ENCODE measurements around the gene GIN1.
"Not testable (repeated sequence)": the region's sequence is repeated elsewhere in the genome, so short reads cannot be mapped to it uniquely, and the experiment has no call there.

The GIN1 gene, protein sequence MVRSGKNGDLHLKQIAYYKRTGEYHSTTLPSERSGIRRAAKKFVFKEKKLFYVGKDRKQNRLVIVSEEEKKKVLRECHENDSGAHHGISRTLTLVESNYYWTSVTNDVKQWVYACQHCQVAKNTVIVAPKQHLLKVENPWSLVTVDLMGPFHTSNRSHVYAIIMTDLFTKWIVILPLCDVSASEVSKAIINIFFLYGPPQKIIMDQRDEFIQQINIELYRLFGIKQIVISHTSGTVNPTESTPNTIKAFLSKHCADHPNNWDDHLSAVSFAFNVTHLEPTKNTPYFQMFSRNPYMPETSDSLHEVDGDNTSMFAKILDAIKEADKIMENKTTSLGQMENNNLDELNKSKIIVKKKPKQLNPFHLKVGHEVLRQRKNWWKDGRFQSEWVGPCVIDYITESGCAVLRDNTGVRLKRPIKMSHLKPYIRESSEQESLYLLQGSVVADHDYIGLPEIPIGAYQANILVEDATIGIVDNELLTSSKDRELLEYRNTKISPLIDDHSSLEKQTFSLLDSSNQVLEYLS

GRCh38 chr5:103119765-103120606 is at the start of gene GIN1, which contains the start of gene PPIP5K2:
Gene GIN1, minus strand, starts transcription at chr5:103120138. Its CDS starts 11,431 bp downstream, at chr5:103108707.
Gene PPIP5K2, plus strand, starts transcription at chr5:103120301. Its CDS starts 9,289 bp downstream, at chr5:103129590.
- peak; percentile 99 for DNase-seq

GRCh38 chr5:103166706-103167105 is 46.8 kb upstream of the GIN1 start:
- no peak for DNase-seq

DNA sequence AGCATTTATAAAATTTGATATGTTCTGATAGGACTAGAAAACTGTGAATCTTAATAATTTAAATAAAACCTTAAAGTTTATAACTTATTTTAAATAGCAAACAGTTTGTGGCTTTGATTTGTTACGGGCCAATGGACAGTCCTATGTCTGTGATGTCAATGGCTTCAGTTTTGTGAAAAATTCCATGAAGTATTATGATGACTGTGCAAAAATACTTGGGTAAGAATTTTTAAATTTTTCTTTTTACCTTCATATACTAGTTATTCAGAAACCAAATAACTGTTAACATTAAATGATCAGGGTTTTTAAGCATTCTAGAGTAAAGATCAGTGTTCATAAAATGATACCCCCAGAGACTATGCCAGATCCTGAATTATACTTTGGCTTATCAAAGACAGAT is 31.2 kb upstream of the GIN1 start:
- no peak for DNase-seq

- no peak for DNase-seq
Observed at GRCh38 chr5:103148213-103148612, 28.3 kb upstream of the GIN1 start.

- DNase-seq: no peak
Observed at GRCh38 chr5:103145196-103145595, 25.3 kb upstream of the GIN1 start.

DNA sequence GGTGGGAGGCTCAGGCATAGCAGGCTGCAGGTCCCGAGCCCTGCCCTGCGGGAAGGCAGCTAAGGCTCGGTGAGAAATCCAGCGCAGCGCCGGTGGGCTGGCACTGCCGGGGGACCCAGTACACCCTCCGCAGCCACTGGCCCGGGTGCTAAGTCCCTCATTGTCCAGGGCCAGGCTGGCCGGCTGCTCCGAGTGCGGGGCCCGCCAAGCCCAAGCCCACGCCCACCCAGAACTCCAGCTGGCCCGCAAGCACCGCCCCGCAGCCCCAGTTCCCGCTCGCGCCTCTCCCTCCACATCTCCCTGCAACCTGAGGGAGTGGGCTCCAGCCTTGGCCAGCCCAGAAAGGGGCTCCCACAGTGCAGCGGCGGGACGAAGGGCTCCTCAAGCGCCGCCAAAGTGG is 22.2 kb upstream of the GIN1 start:
- not testable (repeated sequence) for DNase-seq

DNA sequence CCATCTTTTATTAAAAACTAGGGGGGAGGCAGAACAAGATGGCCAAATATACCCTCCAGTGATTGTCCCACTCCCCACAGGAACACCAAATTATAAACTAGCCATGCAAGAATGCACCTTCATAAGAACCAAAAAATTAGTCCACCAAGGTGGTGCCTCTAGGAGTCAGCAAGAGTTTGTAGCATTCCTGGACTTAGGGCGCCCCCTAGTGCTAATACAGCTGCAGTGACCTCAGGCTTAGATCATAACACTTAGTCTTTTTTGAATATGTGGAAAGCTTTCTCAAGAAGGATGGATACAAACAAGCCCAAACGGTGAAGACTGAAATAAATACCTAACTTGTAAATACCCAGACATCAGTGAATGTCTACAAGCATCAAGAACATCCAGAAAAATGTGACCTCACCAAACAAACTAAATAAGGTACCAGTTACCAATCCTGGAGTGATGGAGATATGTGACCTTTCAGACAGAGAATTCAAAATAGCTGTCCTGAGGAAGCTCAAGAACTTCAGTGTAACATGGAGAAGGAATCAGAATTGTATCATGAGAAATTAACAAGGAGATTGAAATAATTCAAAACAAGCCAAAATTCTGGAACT is 19.4 kb upstream of the GIN1 start:
- peak; percentile 92 for DNase-seq

DNA sequence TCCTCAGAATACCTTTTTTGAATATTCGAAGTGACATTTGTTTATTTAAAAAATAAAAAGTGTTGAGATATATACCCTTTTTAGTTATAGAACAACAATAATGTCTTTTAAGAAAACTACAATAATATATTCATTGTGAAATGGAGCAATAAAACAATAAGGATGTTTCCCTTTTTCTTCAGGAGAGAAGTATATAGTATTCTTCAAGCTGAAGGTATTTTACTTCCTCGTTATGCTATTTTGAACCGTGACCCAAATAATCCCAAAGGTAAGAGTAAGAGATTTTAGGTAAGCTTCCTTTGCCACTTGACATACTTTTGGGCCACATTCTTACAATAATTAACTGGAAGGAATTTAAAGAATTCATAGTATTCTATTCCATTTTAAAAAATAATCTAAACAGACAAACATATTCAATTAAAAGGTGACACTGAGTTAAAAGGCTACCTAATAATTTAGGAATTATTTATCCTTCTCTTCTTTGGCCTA is 18.3 kb upstream of the GIN1 start:
- no peak for DNase-seq

DNA sequence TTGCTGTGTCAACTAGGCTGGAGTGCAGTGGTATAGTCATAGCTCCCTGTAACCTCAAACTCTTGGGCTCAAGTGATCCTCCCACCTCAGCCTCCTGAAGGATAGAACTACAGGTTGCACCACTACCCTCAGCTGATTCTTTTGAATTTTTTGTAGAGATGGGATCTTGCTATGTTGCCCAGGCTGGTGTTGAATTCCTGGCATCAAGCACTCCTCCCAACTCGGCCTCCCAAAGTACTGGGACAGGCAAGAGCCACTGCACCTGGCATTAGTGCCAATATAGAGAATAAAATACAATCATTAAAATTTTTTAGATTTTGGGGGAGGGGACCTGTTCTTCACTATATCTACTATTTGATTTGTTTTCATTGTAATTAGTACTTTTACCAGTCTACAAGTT is 15.5 kb upstream of the GIN1 start:
- no peak for DNase-seq

GRCh38 chr5:103133231-103133630 is 13.3 kb upstream of the GIN1 start:
- no peak for DNase-seq

GRCh38 chr5:103132684-103133083 is 12.7 kb upstream of the GIN1 start:
- no peak for DNase-seq

DNA sequence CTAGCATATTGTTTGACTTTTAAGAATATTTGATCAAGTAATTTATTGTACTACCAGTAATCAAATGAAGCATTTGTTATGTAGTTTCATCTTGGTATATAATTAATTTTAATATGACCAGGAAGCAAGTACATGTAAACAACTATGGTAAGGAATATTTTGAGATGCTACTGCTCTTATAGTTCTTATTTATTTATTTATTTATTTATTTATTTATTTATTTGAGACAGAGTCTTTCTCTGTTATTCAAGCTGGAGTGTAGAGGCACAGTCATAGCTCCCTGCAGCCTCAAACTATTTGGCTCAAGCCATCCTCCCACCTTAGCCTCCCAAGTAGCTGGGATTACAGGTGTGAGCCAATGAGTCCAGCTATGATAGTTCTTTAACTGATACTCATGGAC is 8.3 kb upstream of the GIN1 start:
- DNase-seq: no peak

- no peak for DNase-seq
Observed at GRCh38 chr5:103127292-103127817, 7.4 kb upstream of the GIN1 start.

- DNase-seq: no peak
Observed at GRCh38 chr5:103126557-103126956, 6.6 kb upstream of the GIN1 start.

GRCh38 chr5:103122242-103122641 is 2.3 kb upstream of the GIN1 start:
- no peak for DNase-seq

- DNase-seq: no peak
Observed at GRCh38 chr5:103120607-103121200, 766 bp upstream of the GIN1 start.

DNA sequence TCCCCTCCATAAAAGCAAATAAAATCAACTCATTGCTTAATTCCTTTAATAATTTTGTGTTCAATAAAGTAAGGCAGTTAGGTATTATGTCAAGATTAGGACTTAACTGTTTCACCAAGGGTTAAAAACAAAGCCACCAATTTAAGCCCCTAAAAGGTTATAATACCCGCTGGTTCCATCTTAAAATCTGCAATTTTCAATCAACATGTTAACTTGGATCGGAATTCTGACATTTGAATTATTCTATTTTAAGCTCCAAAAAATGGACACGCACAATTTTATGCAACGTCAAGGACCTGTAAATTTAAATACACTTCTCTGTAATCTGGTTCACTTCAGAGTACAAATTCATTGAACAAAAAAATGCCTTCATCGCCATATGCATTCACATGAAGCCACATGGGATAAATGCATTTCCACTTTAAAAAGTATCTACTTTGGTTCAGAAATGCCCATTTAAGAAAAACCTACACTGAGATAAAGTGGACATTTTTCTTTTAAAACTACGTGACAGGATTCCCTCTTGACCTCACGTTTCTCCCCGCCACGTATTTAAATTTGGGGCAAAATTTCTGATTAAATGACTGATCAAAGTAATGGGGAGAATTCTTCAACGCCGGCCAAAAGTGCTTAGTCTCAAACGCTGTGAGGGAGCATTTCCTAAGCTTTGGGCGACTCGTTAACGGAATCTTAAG is 721 bp downstream of the GIN1 start:
- DNase-seq: no peak

DNA sequence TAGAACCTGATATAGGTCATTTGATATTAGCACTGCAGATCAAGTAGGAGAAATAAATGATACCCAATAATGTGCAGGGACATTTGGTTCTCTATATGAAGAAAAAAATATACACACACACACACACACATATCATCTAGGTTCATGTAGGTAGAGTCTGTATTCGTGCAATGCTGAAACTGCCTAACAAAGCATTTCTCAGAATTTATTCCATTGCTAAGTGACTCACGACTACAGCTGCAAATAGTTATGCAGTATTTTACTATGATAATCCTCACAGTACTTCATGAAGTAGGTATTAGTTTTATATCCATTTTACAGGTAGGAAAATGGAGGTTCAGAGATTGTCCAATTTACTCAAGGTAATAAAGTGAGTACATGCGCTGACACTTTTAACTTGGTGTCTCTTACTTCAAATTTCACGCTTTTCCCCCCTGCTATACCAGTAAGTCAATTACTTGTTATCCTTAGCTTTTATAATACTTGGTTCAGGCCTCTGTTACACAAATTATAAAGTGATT is 2.4 kb downstream of the GIN1 start:
- DNase-seq: no peak

GRCh38 chr5:103114440-103114839 is 5.5 kb downstream of the GIN1 start:
- no peak for DNase-seq

GRCh38 chr5:103112910-103113309 is 7.0 kb downstream of the GIN1 start:
- DNase-seq: no peak

DNA sequence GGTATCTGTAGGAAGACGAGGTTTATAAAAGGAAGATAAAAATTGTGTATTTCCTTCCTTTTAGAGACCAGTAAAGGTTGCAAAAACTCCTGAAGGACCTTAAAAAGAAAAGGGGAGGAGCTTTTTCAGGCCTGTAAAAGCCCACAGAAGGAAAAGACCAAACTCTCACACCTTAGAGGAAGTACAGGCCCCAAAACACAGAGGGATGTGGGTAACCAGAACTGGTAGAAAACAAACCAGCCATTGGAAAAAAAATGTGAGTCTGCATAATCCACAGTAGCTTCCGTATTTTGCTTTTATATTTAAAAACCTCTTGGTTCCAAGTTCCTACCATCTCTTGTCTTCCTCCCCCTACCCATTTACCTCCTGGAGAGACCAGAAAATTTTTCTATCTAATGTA is 8.5 kb downstream of the GIN1 start:
- DNase-seq: no peak

DNA sequence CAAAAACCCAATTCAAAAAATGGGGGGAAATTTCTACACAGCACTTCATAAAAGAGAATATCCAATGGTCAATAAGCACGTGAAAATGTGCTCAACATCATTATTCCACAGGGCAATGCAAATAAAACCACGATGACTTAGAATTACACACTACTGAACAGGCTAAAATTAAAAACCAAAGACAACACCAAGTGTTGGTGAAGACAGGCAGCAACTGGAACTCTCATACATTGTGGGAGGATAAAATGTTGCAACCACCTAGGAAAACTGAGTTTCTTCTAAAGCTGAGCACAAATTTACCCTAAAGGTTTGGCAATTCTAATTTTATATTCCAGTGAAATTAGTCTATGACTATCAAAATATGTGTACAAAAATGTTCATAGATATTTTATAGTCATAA is 9.5 kb downstream of the GIN1 start:
- DNase-seq: no peak

All from activated effector memory CD4-positive, alpha-beta T cell treated with anti-CD3 and anti-CD28 coated beads, Interleukin-2, amount 50 U/mL, for 16 hours (primary cell).